HG03571 (cell line): ENCODE measurements around the gene DOK4.
"Not testable (repeated sequence)": the region's sequence is repeated elsewhere in the genome, so short reads cannot be mapped to it uniquely, and the experiment has no call there.

ENCODE experiments used
- ATAC-seq: cut with Tn5 transposase; IDR thresholded peaks from one replicate; pipeline ENCODE4 v1.9.1; 2021; ENCODE audit not compliant: unreplicated experiment

The DOK4 gene

DNA sequence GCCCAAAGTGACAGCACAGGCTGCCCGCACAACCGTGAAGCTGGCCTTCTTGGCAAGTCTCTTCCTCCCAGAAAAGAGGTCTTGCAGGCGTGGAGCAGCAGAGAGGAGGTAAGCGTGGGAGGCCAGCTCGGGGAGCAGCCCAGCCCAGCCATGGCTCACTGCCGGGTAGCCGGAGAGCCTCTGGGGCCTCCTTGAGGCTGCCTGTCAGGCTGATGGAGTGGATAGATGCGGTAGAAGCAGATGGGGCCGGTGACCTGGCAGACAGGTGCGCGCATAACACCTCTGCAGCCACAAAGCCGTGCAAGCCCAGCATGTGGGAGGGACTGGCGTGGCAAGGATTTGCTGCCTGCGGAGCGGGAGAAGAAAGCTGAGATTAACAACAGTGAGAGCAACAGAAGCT is 17.1 kb upstream of the DOK4 start:
- ATAC-seq = no peak

DNA sequence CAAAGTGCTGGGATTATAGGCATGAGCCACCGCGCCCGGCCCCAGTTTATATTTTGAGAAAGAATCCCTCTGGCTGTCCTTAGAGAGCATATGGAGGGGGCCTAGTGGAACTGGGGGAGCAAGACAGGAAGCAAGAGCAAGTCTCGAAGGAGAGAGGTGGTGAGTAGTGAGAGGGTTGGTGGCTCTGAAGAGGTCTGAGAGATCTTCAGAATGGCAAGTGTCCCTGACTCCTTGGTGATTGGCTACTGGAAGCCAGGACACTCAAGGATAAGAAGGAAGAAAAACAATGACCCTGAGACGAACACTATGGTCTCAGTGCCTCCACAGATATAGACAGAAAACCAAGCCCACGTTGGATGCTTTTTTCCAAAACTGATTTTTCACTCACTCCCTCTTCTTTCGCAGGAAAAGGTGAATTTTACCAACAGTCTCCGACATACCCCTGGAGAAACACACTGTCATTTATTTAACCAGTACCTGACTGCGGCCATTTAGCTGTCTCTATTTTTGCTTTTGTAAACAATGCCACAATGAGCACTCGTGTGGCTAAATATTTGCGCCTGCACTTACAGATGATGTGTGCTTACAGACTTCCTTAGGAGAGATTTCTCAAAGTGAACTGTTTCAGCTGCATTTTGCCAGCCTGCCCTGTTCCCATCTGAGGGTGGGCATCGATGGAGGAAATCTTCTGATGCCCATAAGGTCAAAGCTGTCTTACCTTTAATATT is 15.9 kb upstream of the DOK4 start:
- no peak for ATAC-seq

DNA sequence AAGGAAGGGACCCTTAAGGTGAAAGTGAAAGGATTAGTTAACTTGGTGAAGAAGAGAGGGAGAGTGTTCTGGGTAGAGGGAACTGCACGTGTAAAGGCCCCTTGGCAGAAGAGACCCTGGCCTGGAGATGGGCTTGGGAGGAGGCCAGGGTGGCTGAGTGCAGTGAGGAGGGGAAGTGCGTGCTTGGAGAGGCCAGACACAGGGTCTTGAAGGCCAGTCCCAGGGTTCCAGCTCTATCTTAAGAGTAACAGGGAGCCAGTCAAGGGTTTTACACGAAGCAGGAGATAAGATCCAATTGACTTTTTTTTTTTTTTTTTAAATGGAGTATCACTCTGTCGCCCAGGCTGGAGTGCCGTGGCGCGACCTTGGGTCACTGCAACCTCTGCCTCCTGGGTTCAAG is 15.2 kb upstream of the DOK4 start:
- ATAC-seq = no peak

DNA sequence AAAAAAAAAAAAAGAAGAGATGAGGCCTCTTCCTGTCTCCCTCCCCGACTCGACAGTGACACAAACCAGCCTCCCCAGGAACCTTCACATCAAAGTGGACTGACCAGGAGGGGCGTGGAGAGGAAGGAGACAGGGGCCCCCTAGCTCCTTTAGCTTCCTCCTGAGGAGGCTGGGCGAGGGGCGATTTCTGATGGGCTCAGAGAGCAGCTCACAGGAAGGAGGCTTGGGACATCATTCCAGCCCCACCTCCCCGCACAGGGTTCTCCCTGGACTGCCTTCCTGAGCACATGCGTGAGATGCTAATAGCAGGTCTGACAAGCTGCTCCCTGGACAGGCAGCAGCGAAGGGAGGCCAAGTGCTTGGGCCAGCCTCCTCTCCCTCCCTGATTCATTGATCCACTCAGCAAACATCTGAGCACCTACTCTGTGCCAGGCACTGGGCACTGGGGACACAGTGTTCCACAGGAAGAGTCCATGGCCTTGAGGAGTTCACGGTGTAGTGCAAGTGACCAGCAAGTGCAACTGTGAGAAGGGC is 14.4 kb upstream of the DOK4 start:
- ATAC-seq = no peak

DNA sequence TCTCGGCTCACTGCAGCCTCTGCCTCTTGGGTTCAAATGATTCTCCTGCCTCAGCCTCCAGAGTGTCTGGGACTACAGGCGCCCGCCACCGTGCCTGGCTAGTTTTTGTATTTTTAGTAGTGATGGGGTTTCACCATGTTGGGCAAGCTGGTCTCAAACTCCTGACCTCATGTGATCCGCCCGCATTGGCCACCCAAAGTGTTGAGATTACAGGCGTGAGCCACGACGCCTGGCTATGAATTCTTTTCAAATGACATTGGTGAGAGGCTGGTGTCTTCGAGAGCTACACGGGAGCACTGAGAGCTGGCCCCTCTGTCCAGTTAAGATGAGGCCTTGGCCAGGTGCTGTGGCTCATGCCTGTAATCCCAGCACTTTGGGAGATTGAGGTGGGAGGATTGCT is 13.6 kb upstream of the DOK4 start:
- not testable (repeated sequence) for ATAC-seq

DNA sequence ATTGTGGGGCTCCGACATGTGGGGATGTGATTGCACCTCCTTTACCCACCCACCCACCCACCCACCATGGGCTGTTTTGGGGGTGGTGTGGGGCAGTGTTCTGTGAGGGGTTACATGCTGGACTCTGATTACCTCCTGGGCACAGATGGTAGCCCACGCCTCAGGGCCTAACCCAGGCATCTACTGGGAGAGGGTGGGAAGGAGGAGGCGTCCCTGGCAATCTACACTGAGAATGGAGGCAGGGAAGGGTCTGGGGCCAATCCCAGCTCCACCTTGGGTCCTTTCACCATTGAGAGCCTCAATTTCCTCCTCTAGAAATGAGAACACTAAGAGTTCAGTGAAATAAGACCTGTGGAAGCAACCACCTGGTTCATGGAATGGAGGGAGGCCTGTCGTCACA is 11.7 kb upstream of the DOK4 start:
- ATAC-seq = no peak

DNA sequence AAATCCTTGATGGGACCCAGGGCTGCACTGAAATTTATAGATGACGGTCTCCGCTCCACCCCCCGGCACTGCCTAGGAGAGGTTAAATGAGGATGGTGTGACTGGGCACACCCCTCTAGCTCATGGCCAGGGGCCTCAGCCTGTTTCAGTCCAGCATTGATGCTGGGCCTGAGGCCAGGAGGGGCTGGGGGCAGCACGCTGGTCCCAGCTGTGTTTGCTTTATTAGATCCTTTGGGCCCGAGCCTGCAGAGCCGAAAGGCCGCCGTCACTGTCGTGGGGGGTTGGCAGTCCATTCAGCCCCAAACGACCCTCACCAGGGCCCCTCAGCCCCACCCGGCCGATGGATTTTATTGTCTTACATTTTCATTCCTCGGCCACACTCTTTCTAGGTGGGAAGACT is 10.8 kb upstream of the DOK4 start:
- no peak for ATAC-seq

DNA sequence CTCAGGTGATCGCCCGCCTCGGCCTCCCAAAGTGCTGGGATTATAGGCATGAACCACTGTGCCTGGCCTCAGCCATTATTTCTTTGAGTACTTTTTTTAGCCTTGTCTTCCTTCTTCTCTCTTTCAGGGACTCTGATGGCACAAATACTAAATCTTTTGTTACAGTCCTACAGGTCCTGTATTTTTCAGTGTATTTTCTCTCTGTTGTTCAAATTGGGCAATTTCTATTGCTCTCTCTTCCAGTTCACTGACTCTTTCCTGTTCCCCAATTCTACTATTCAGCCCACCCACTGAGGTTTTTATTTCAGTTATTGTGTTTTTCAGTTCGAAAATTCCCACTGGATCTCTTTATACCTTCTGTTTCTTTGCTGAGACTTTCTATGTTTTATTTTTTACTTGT is 7.5 kb upstream of the DOK4 start:
- ATAC-seq = no peak

DNA sequence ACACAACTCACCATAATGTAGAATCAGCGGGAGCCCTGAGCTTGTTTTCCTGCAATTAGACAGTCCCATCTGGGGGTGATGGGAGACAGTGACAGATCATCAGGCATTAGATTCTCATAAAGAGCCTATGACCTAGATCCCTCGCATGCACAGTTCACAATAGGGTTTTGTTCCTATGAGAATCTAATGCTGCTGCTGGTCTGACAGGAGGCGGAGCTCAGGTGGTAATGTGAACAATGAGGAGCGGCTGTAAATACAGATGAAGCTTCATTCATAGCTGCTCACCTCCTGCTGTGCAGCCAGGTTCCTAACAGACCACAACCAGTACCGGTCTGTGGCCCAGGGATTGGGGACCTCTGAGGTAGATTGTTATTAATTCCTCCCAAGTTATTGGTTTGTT is 2.9 kb upstream of the DOK4 start:
- ATAC-seq = no peak

DNA sequence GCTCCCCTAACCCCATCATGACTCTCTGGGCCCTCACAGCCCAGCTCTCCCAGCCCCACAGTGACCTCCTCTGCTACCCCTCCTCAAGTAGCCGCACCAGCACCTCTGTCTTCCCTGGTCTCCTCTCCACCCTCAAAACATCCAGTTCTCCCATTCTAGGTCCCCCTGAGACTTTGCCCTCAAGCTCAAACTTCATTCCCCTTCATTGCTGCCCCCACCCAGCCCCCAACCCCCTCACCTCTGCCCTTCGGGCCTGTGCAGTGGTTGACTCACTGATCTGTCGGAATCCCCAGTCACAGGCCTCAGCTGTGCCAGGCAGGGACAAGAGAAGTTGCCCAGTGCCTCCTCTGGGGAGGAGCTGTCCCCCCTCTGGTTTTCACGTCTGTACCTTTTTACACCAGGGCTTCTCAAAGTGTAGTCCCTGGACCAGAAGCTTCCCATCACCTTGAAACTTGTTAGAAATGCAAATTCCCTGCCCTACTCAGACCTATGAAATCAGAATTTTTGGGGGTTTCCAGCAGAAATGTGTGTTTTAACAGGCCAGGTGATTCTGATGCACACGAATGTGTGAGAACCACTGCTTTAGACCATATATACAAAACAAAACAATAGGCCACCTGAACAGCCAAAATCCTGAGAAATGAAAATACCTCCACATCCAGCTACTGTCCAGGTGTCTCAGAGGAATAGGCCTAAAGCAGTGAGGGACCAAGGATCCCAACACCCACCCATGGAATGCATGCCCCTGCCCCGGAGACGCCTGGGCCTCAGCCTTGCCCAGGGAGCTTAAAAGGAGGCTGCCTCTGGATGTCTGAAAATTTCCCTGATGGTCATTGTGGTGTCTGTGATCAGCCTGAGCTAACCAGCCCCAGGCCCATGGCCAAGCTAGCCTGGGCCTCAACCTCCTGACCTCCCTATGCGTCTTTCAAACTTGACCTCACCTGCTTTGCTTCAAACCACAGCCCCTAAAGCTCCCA is 853 bp upstream of the DOK4 start:
- no peak for ATAC-seq

DNA sequence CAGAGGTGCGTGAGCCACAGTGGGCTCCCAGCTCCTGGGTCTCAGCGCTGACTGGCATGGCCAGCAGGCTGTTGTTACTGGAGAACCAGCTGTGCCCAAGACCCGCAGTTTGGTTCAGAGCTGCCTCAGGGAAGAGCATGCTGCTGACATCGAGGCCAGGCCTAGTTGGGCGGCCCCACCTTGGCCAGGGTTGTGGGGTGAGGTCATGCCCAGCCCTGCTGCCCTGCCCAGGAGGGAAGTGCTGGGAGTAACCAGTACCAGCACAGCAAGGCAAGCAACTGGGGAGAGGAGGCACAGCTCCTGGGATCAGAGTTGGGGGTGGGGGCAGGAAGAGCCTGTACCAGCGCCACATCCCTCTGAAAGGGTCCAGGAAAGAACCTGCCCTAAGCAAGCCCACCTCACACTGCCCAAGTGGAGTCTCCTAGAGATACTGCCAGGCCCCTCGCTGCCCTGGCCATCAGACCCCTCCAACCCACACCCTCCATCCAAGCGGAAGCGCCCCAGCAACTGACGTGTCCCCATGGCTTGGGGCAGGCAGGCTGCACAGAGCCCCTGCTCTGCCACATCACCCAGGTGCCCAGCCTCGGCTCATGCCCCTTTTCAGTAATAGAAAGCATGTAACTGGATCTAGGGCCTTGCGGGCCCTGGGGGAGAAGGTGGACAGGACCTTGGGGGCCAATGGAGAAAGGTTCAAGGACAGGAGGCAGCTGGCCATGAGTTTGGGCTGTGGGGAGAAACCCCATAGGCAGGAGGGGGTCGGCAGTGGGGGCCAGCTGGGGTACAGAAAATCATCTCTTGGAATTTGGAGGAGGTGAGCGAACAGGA is 990 bp downstream of the DOK4 start:
- ATAC-seq = no peak

DNA sequence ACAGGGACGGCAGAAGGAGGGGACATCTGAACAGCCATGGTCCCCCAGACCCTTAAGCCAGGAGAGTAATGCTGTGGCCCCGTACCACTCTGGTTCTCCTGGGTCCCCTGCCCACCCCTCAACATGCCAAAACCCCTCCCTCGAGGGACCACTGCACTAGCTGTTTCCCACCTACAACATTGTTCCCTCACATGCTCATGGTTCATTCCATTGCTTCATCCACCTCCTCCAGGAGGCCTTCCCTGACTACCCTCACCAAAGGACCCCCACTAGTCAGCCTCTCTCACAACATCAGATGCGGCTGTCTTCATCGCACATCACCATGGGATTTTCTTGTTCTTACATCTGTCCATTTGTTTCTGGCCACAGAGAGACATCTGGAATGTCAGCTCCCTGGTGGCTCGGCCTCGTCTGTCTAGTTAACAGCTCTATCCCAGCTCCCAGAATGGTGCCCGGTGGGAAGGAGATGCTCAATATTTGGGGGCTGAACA is 1.7 kb downstream of the DOK4 start:
- ATAC-seq = no peak

DNA sequence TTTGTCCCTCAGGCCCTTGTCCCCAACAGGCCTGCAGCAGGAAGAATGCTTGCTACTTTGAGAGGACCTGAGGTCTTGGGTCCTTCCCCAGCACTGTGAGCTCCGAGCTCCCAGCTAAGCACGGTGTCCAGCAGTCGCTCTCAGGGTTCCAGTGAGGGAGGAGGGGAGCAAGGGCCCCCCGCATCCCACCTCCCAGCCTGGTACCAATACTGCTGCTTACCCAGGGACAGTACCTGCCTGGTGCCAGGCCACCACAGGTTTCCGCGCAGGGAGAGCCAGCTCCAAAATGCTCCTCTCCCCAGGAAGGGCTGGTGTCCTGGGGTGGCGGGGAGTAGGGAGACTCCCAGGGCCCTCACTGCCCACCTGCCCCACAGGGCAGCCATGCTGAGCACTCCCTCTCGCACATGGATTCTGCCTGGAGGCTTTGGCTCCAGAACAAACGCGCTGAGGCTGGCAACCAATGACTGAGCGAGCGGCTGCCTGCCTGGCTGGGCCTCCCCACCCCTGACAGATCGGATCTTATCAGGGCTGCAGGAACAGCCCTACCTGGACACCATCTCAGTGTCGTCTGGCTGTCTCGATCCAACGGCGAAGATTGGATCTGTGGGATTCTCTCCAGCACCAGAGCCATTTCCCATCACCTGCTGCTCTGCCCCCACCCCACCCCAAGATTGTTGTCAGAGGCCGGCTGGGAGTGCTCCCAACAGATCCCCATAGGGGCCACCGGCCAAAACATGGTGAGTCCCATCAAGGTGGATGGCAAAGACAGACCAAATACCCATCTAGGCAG is 2.4 kb downstream of the DOK4 start:
- no peak for ATAC-seq

DNA sequence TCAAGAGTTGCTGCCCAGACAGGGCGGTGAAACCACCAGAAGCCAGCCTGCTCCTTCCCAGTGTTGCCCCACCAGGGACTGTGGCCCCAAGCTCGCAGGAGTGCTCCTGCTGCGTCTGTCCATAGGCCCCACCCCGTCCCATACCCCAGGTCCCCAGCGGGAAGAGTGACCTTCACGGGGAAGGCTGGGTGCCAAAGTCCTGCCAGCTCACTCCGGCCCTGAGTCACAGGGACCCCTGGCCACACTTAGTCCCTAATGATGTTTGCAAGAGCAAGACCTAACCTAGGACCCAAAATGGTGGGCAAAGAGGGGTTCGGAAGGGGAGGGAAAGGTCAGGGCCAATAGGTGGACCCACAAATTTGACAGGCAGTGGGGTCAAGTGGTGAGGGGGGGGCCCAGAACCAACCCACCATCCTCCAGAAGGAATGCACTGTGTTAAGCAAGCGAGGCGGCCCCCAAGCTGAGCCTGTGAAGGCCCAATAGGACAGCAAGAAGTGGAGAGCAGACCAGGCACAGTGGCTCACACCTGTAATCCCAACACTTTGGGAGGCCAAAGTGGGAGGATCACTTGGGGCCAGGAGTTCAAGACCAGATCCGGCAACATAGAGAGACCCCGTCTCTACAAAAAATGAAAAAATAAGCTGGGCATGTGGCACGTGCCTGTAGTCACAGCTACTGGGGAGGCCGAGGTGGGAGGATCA is 3.3 kb downstream of the DOK4 start:
- ATAC-seq = no peak

DNA sequence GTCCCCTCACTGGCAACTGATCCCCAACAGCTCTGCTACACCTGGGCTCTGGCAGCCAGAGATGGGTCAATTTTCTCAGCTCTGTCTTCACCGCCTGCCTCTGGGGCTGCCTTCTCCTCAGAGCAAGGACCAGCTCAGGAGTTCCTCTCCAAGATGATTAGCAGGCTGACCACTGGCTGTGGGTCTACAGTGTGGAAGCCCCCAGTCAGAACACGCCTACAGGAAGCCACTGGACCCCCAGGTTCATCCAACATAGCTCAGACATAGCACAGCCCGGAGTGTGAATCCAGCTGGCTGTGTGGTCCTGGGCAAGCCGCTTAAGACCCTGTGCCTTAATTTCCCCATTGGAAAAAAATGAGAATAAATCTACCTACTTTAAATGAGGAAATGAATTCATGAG is 4.9 kb downstream of the DOK4 start:
- ATAC-seq = no peak

DNA sequence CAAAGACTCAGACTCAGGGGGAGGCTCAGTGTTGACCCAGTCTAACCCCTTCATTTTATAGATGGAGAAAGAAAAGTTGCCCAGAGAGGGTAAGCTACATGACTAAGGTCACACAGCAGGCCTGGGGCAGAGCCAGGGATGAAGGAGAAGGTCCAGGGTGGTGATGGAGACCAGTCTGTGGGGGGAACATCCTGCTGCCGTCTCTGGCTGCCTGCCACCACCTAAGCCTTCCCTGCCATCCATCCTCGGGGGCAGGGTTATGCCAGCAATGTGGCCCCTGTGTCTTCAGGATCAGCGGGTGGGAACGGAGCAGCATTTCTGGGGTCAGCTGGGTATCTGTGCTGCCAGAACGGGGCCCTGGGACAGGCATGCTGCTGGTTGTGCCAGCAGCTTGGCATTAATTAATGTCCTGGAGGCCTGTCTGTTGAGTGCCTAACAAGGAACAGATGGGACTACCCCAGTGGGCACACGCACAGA is 5.5 kb downstream of the DOK4 start:
- no peak for ATAC-seq

DNA sequence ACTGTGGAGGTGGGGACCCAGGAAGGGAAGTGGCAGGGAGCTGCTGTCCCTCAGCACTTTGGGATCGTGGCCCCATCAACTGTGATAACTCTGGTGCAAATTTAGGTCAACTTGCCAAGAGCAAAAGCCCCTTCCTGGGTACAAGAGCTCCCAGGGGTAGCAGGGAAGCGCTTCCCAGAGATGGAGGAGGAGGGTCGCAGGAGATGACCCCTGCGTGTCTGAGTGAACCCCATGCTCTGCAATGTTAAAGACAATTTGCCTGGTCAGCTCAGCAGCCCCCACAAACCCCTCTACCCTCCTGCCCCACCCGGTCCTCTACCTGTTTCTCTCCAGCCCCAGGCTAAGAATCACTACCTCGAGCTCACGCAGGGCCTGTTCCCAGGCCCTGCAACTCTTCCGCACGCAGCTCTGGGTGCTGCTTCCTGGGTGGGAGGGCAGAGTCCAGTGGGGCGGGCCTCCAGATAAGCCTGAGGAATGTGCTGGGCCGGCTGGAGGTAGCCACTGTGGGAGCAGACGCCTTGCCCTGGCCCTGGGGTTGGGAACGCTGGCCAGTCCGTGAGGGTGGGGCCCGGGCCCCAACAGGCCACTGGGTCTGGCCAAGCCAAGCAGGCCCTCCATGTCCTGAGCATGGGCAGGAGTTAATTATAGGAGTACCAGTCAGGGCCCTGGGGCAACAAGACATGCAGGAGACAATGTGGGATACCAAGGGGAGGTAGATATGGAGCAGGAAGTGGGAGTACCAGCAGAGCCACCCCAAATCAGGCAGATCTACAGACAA is 6.1 kb downstream of the DOK4 start:
- ATAC-seq = no peak

DNA sequence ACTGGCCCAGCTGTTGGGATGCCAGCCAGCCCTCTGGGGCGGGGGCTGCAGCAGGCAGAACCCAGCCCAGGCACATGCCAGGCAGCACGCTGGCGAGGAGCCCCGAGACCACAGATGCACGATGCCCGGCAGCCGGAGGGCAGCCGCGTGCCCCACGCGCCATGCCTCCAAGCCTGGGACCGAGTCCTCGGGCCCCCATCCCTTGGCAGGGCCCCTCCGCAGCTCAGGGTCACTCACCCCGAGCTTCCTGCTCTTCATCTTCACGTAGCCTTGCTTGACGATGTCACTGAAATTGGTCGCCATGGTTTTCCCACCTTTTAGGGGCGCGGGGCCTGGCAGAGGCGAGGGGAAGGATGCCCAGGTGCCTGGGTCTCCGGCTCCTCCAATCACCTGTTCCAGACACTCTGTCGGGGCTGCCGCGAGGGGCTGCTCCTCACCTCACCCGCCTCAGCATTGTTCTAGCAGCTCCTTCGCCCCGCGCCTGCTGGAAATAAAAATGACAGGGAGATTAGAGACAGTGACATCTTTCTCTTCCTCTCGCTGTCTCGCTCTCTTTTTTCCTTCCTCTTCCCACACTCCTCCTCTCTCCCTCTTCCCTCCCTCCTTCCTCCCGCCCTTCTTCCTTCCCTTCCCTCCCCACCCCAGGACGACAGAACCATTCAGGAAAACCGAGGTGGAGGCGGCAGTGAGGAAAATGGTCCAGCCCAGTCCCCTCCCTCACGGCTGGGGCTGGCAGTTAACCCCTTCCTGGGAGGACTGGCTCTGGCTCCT is 6.9 kb downstream of the DOK4 start:
- ATAC-seq = no peak
